ENCODE data around the gene RAB31.

GRCh38 chr18:9746958-9747357, 38.9 kb downstream of the RAB31 start:
- TF ChIP-seq CTCF (IDR thresholded peaks at IDR 0.05; ENCODE audit: low read depth, low read length), result no peak
- no peak for TF ChIP-seq POLR2A (IDR thresholded peaks at IDR 0.05; ENCODE audit: extremely low read depth, insufficient read length)
